GM23248 (cell line): ENCODE data around the gene LEF1.

Experiments used
- EZH2 ChIP-seq: fragments of 200-600 bp; sonication (generic); IDR thresholded peaks from 2 replicates; pipeline ENCODE4 v1.6.1; 2018; ENCODE audit warnings: antibody characterized with exemption, mild to moderate bottlenecking; ENCODE audit not compliant: insufficient read depth, poor library complexity, severe bottlenecking
- EZH2phosphoT487 ChIP-seq: fragments of 200-600 bp; sonication (generic); IDR thresholded peaks from 2 replicates; pipeline ENCODE4 v1.6.1; 2018; ENCODE audit warnings: antibody characterized with exemption, moderate library complexity, mild to moderate bottlenecking, low read depth; ENCODE audit not compliant: insufficient read depth

GRCh38 chr4:108078024-108078733, 90.6 kb downstream of the LEF1 start:
- no peak for TF ChIP-seq EZH2
- TF ChIP-seq EZH2phosphoT487, result no peak
